ENCODE data around the gene ZNF197. TPM values are rescaled to one million over a fixed set of nuclear protein-coding genes. Genes with fewer than 3 reads are reported as not detected.

The ZNF197 gene
- total and polyA plus RNA-seq, 2 of the 4 experiments (the other 2 are of a cell fraction): 5.0 to 14.9 TPM

GRCh38 chr3:44632193-44632592 lies 7.4 kb downstream of the ZNF197 start:
- no peak overlapping the region for H3K27ac ChIP-seq (ENCODE audit: insufficient read depth, low read length)
- H3K18ac ChIP-seq (ENCODE audit: low read depth, low read length): no peak overlapping the region
- no peak overlapping the region for H2BK120ac ChIP-seq (ENCODE audit: low read depth, low read length)
- DNase-seq (no peak), ATAC-seq (ENCODE audit: low read depth) (no peak)
- intact Hi-C loops (cut with micrococcal nuclease) (no loop called here), in situ Hi-C loops (cut with MboI; ENCODE audit: low sequenced_read_pairs) (loop anchor here (25.0 kb wide), 1 partner anchor 295 kb away; the partner anchor contains the start of gene TCAIM), dilution Hi-C loops (cut with HindIII; ENCODE audit: low sequenced_read_pairs, unreplicated experiment) (no loop called here)
- no peak overlapping the region for H2AFZ ChIP-seq (replicated peaks; ENCODE audit: low read length, poor library complexity)
- H4K20me1 ChIP-seq (ENCODE audit: insufficient read depth, low read length): no peaks in the 10 kb centered on the region; the same call in 1 of the 2 replicates
- H2BK5ac ChIP-seq (ENCODE audit: low read depth, low read length, poor library complexity, severe bottlenecking): no peak overlapping the region
- H3K9me1 ChIP-seq (ENCODE audit: insufficient read depth, low read length): no peaks in the 10 kb centered on the region; the same call in 1 of the 2 replicates
- no peak overlapping the region for H2BK20ac ChIP-seq (ENCODE audit: low read depth, low read length)
- CTCF ChIA-PET: no interaction called here
- H3K4me2 ChIP-seq (ENCODE audit: low read depth, low read length): no peak overlapping the region
- POLR2A ChIA-PET (ENCODE audit: unreplicated experiment): no interaction called here
- no TSS peak for BruUV-seq (replicated peaks)
- peaks cover 20 to 35% of the 10 kb centered on the region in 2 experiments; a peak in 3 of 4 replicates for H3K79me1 ChIP-seq (ENCODE audit: low read depth in 1 of 2, low read length in 2 of 2)
- H3K14ac ChIP-seq (replicated peaks; ENCODE audit: low read depth, low read length): no peak overlapping the region
- H3K9me3 ChIP-seq (ENCODE audit: control insufficient read depth, insufficient read depth, low read length): no peaks in the 10 kb centered on the region
- no peaks in the 10 kb centered on the region for H3K27me3 ChIP-seq (ENCODE audit: control insufficient read depth, insufficient read depth, low read length)
- no peak overlapping the region for H2AK9ac ChIP-seq (replicated peaks; ENCODE audit: low read depth, low read length, poor library complexity)
- H3K9ac ChIP-seq (ENCODE audit: low read depth, low read length): no peak overlapping the region
- H4K91ac ChIP-seq (ENCODE audit: insufficient read depth, low read depth, low read length): no peak overlapping the region
- no peaks in the 10 kb centered on the region for H3K4me1 ChIP-seq (ENCODE audit: control insufficient read depth, insufficient read depth, low read length)
- no peak overlapping the region for H4K5ac ChIP-seq (ENCODE audit: low read depth, low read length)
- peaks cover 33% of the 10 kb centered on the region for H3K36me3 ChIP-seq (ENCODE audit: control insufficient read depth, insufficient read depth, low read length)
- TF ChIP-seq SMC3 (IDR thresholded peaks at IDR 0.05; ENCODE audit: low read depth, low read length): no peak
- TF ChIP-seq MAFK (IDR thresholded peaks at IDR 0.05; ENCODE audit: low read depth, low read length): no peak
- no peak for TF ChIP-seq RCOR1 (IDR thresholded peaks at IDR 0.05; ENCODE audit: insufficient replicate concordance, low read length)
- TF ChIP-seq, protein P1, sequence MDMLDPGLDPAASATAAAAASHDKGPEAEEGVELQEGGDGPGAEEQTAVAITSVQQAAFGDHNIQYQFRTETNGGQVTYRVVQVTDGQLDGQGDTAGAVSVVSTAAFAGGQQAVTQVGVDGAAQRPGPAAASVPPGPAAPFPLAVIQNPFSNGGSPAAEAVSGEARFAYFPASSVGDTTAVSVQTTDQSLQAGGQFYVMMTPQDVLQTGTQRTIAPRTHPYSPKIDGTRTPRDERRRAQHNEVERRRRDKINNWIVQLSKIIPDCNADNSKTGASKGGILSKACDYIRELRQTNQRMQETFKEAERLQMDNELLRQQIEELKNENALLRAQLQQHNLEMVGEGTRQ (IDR thresholded peaks at IDR 0.05; ENCODE audit: low read depth, low read length): no peak
- no peak for TF ChIP-seq NFE2L2 (IDR thresholded peaks at IDR 0.05; ENCODE audit: low read depth, low read length)
- H2BK15ac ChIP-seq (ENCODE audit: low read depth, low read length): no peak overlapping the region
- no peak overlapping the region for H3K23ac ChIP-seq (ENCODE audit: low read depth, low read length)
- no peak overlapping the region for H2AK5ac ChIP-seq (ENCODE audit: low read depth, low read length)
- H3K4me3 ChIP-seq (ENCODE audit: insufficient read depth, low read depth, low read length): no peak overlapping the region
- WGBS, 2 experiments (ENCODE audit: extremely low coverage in 2 of 2, insufficient read length in 1 of 2): 100% methylated on average over 1 of the region's 3 CpGs; no CpG with 5 or more reads in 1 of the 2 experiments
- H3K56ac ChIP-seq (ENCODE audit: extremely low read depth, insufficient read depth, low read length): no peak overlapping the region
- no peak overlapping the region for H4K8ac ChIP-seq (ENCODE audit: low read depth in 2 of 2, low read length in 2 of 2)
- no peak overlapping the region for H3K4ac ChIP-seq (ENCODE audit: low read depth, low read length)
